IMR-90 (cell line): ENCODE measurements around the gene GPC6. TPM values are rescaled to one million over a fixed set of nuclear protein-coding genes. Genes with fewer than 3 reads are reported as not detected.

Experiments
- ATAC-seq: fragments of 200-7000 bp; cut with Tn5 transposase; 2 replicates; pipeline ENCODE4 v1.9.1; 2020; ENCODE audit warnings: low read depth, mild to moderate bottlenecking, moderate library complexity
- BruUV-seq: library from RNA; stranded (reverse); fragments of 400-500 nt; replicated peaks from 2 replicates; lab custom pipeline; 2021; lab: Mats Ljungman, UMichigan
- CTCF ChIA-PET: fragments of 300-600 bp; formaldehyde crosslinking; extraction: SDS; loops from one replicate; lab custom pipeline; 2021; ENCODE audit warnings: antibody characterized with exemption; lab: Yijun Ruan, JAX
- POLR2A ChIA-PET: fragments of 300-600 bp; sonication (Branson Sonifier 250); formaldehyde crosslinking; loops from one replicate; lab custom pipeline; 2022; ENCODE audit warnings: antibody characterized with exemption; ENCODE audit not compliant: unreplicated experiment; lab: Charles Lee
- DNase-seq: peaks from one replicate; pipeline ENCODE4 v3.0.0; 2013
- H2AFZ ChIP-seq: replicated peaks from 2 replicates; pipeline ENCODE3; 2013; ENCODE audit warnings: low read length, mild to moderate bottlenecking; ENCODE audit not compliant: poor library complexity
- H2AK5ac ChIP-seq: 2 replicates; pipeline ENCODE4 v1.6.1; 2013; ENCODE audit warnings: low read depth, low read length, inconsistent platforms
- H2AK9ac ChIP-seq: replicated peaks from 2 replicates; pipeline ENCODE3; 2013; ENCODE audit warnings: mild to moderate bottlenecking, low read depth, low read length, moderate library complexity; ENCODE audit not compliant: poor library complexity
- H2BK120ac ChIP-seq: 2 replicates; pipeline ENCODE4 v1.6.1; 2013; ENCODE audit warnings: low read depth, low read length, inconsistent platforms
- H2BK15ac ChIP-seq: 3 replicates; pipeline ENCODE4 v1.6.1; 2013; ENCODE audit warnings: low read depth, low read length, inconsistent platforms
- H2BK20ac ChIP-seq: 2 replicates; pipeline ENCODE4 v1.6.1; 2013; ENCODE audit warnings: low read depth, mild to moderate bottlenecking, inconsistent platforms, low read length, moderate library complexity
- H2BK5ac ChIP-seq: 2 replicates; pipeline ENCODE4 v1.6.1; 2013; ENCODE audit warnings: mild to moderate bottlenecking, low read depth, low read length, inconsistent platforms; ENCODE audit not compliant: poor library complexity, severe bottlenecking
- H3K14ac ChIP-seq: replicated peaks from 2 replicates; pipeline ENCODE4 v1.6.1; 2013; ENCODE audit warnings: low read depth, low read length, inconsistent platforms
- H3K18ac ChIP-seq: 2 replicates; pipeline ENCODE4 v1.6.1; 2013; ENCODE audit warnings: low read depth, low read length, control low read depth
- H3K23ac ChIP-seq: 2 replicates; pipeline ENCODE4 v1.6.1; 2013; ENCODE audit warnings: low read depth, low read length, inconsistent platforms
- H3K27ac ChIP-seq: 2 replicates; pipeline ENCODE4 v1.5.1; 2013; ENCODE audit warnings: mild to moderate bottlenecking, control low read depth, low read length; ENCODE audit not compliant: insufficient read depth
- H3K27me3 ChIP-seq: 2 replicates; pipeline ENCODE4 v1.6.1; 2013; ENCODE audit warnings: low read length; ENCODE audit not compliant: control insufficient read depth, insufficient read depth
- H3K36me3 ChIP-seq: 2 replicates; pipeline ENCODE4 v1.6.1; 2013; ENCODE audit warnings: low read length, mixed read lengths; ENCODE audit not compliant: control insufficient read depth, insufficient read depth
- H3K4ac ChIP-seq: 2 replicates; pipeline ENCODE4 v1.6.1; 2013; ENCODE audit warnings: low read depth, low read length, inconsistent platforms
- H3K4me1 ChIP-seq: 2 replicates; pipeline ENCODE4 v1.6.1; 2013; ENCODE audit warnings: low read length, mixed read lengths; ENCODE audit not compliant: control insufficient read depth, insufficient read depth
- H3K4me2 ChIP-seq: 2 replicates; pipeline ENCODE4 v1.6.1; 2013; ENCODE audit warnings: low read depth, mild to moderate bottlenecking, control low read depth, low read length, moderate library complexity
- H3K4me3 ChIP-seq: 2 replicates; pipeline ENCODE4 v1.5.1; 2013; ENCODE audit warnings: low read depth, mild to moderate bottlenecking, control low read depth, low read length, moderate library complexity; ENCODE audit not compliant: insufficient read depth
- H3K56ac ChIP-seq: 2 replicates; pipeline ENCODE4 v1.6.1; 2013; ENCODE audit warnings: low read length, inconsistent platforms; ENCODE audit not compliant: insufficient read depth; ENCODE audit errors: extremely low read depth
- H3K79me1 ChIP-seq, 2 experiments: 2 replicates each; pipeline ENCODE4 v1.6.1; 2013; ENCODE audit warnings: low read length in 2 of 2, inconsistent platforms in 1 of 2, low read depth in 1 of 2
- H3K9ac ChIP-seq: 2 replicates; pipeline ENCODE4 v1.6.1; 2013; ENCODE audit warnings: low read depth, low read length, control low read depth
- H3K9me1 ChIP-seq: 2 replicates; pipeline ENCODE4 v1.6.1; 2013; ENCODE audit warnings: low read length, inconsistent platforms; ENCODE audit not compliant: insufficient read depth
- H3K9me3 ChIP-seq: 2 replicates; pipeline ENCODE4 v1.6.1; 2013; ENCODE audit warnings: low read length; ENCODE audit not compliant: control insufficient read depth, insufficient read depth
- H4K20me1 ChIP-seq: 2 replicates; pipeline ENCODE4 v1.6.1; 2013; ENCODE audit warnings: low read length, inconsistent platforms; ENCODE audit not compliant: insufficient read depth
- H4K5ac ChIP-seq: 2 replicates; pipeline ENCODE4 v1.6.1; 2013; ENCODE audit warnings: mild to moderate bottlenecking, low read depth, low read length, control low read depth
- H4K8ac ChIP-seq, 2 experiments: 2 replicates each; pipeline ENCODE4 v1.6.1; 2013; ENCODE audit warnings: low read depth in 2 of 2, low read length in 2 of 2, control low read depth in 1 of 2, inconsistent platforms in 1 of 2
- H4K91ac ChIP-seq: 2 replicates; pipeline ENCODE4 v1.6.1; 2013; ENCODE audit warnings: low read depth, low read length, inconsistent platforms; ENCODE audit not compliant: insufficient read depth
- BHLHE40 ChIP-seq: fragments of 150-350 bp; IDR thresholded peaks from 2 replicates; pipeline ENCODE4 v1.6.1; 2016; ENCODE audit warnings: mild to moderate bottlenecking, low read depth, low read length
- CEBPB ChIP-seq: IDR thresholded peaks from 2 replicates; pipeline ENCODE4 v1.6.1; 2012; ENCODE audit warnings: low read depth, low read length, improper control_type of control experiment
- CHD1 ChIP-seq: IDR thresholded peaks from 2 replicates; pipeline ENCODE4 v1.6.1; 2012; ENCODE audit warnings: low read depth, low read length, improper control_type of control experiment
- CTCF ChIP-seq: conservative IDR thresholded peaks from 2 replicates; pipeline ENCODE4 v1.5.1; 2012; ENCODE audit warnings: mild to moderate bottlenecking, low read depth, low read length, improper control_type of control experiment
- ELK1 ChIP-seq: fragments of 150-350 bp; IDR thresholded peaks from 2 replicates; pipeline ENCODE4 v1.6.1; 2016; ENCODE audit warnings: low read depth, mild to moderate bottlenecking, low read length, moderate library complexity, borderline replicate concordance
- FOS ChIP-seq: fragments of 150-350 bp; IDR thresholded peaks from 2 replicates; pipeline ENCODE4 v1.6.1; 2016; ENCODE audit warnings: low read depth, low read length
- MAFK ChIP-seq: IDR thresholded peaks from 2 replicates; pipeline ENCODE4 v1.6.1; 2012; ENCODE audit warnings: low read depth, low read length, improper control_type of control experiment
- MXI1 ChIP-seq: IDR thresholded peaks from 2 replicates; pipeline ENCODE4 v1.6.1; 2012; ENCODE audit warnings: low read depth, mild to moderate bottlenecking, low read length, moderate library complexity, borderline replicate concordance
- NFE2L2 ChIP-seq: fragments of 150-350 bp; IDR thresholded peaks from 2 replicates; pipeline ENCODE4 v1.6.1; 2016; ENCODE audit warnings: low read depth, mild to moderate bottlenecking, low read length
- POLR2A ChIP-seq: IDR thresholded peaks from 2 replicates; pipeline ENCODE4 v1.6.1; 2012; ENCODE audit warnings: mild to moderate bottlenecking, low read depth, low read length
- RAD21 ChIP-seq: IDR thresholded peaks from 2 replicates; pipeline ENCODE4 v1.6.1; 2012; ENCODE audit warnings: low read length, improper control_type of control experiment
- RCOR1 ChIP-seq: IDR thresholded peaks from 2 replicates; pipeline ENCODE4 v1.6.1; 2012; ENCODE audit warnings: mild to moderate bottlenecking, low read length, improper control_type of control experiment; ENCODE audit not compliant: insufficient replicate concordance
- SMC3 ChIP-seq: fragments of 150-350 bp; IDR thresholded peaks from 2 replicates; pipeline ENCODE4 v1.6.1; 2016; ENCODE audit warnings: low read depth, mild to moderate bottlenecking, antibody characterized with exemption, low read length, moderate library complexity
- WGBS, 2 experiments: methylation state at CpG; one replicate each; pipeline versions ENCODE4 v1.1.5 to v1.1.7; 2013; ENCODE audit warnings: missing lambda C conversion rate in 2 of 2; ENCODE audit not compliant: insufficient read length in 1 of 2; ENCODE audit errors: extremely low coverage in 2 of 2; 5-methylcytosine and 5-hydroxymethylcytosine counted together
- dilution Hi-C: fragments of 300-500 bp; cut with HindIII; formaldehyde crosslinking; loops from one replicate; pipeline ENCODE4 v1.14.3; 2018; ENCODE audit warnings: low sequenced_read_pairs; ENCODE audit not compliant: unreplicated experiment
- in situ Hi-C: fragments of 300-500 bp; cut with MboI; formaldehyde crosslinking; loops from 3 replicates; pipeline ENCODE4 v1.14.3; 2019; ENCODE audit warnings: low sequenced_read_pairs, inconsistent platforms, mixed read lengths
- intact Hi-C: fragments of 100-400 bp; cut with micrococcal nuclease; formaldehyde crosslinking; loops from 2 replicates; pipeline ENCODE4 v1.10.0; 2022
- polyA plus RNA-seq, 3 experiments: library from polyadenylated mRNA; depleted of rRNA; stranded (reverse); fragments of >200 nt; gene quantifications; 2 replicates each; pipeline ENCODE4 v1.2.3, GENCODE V29; 2012; ENCODE audit warnings: low replicate concordance in 1 of 3
- total RNA-seq: library from RNA; depleted of rRNA; stranded (reverse); fragments of >200 nt; gene quantifications from 2 replicates; pipeline ENCODE4 v1.2.3, GENCODE V29; 2012

The GPC6 gene
- total and polyA plus RNA-seq, 2 of the 4 experiments (the other 2 are of a cell fraction): 14.9 to 39.4 TPM

- no peak overlapping the region for H3K9ac ChIP-seq
- peak overlapping the region; percentile 65 for H2AK5ac ChIP-seq
- peak overlapping the region; percentile 69; the same call in 2 of the 3 replicates for H2BK15ac ChIP-seq
- H3K4ac ChIP-seq: peak overlapping the region; percentile 74
- no peaks in the 10 kb centered on the region for H4K20me1 ChIP-seq
- H2AK9ac ChIP-seq: no peak overlapping the region
- no CpG with 5 or more reads among the region's 2 CpGs for WGBS, 2 experiments
- H3K4me1 ChIP-seq: peaks cover 12% of the 10 kb centered on the region
- TF ChIP-seq CHD1 (no peak), RAD21 (no peak), SMC3 (no peak), MAFK (no peak), CTCF (no peak), ELK1 (no peak), NFE2L2 (no peak), CEBPB (no peak), FOS (no peak), BHLHE40 (no peak), POLR2A (no peak), MXI1 (no peak), RCOR1 (no peak)
- peak; percentile 36 for DNase-seq
- H3K56ac ChIP-seq: no peak overlapping the region
- no TSS peak for BruUV-seq
- H3K27me3 ChIP-seq: no peaks in the 10 kb centered on the region
- no peak overlapping the region for H3K4me3 ChIP-seq
- dilution Hi-C loops: no loop called here
- peak overlapping the region; percentile 92 for H3K14ac ChIP-seq
- intact Hi-C loops: no loop called here
- peak overlapping the region; percentile 27 for H4K91ac ChIP-seq
- no peak overlapping the region for H3K27ac ChIP-seq
- no peak overlapping the region for H2AFZ ChIP-seq
- H3K36me3 ChIP-seq: no peaks in the 10 kb centered on the region
- H2BK120ac ChIP-seq: peak overlapping the region; percentile 91
- ChIA-PET CTCF (interaction anchor here (1.0 kb wide), 1 partner anchor 9 kb away, joined by 3 read pairs; no protein-coding TSS in a partner anchor), POLR2A (no interaction called here)
- peak overlapping the region; percentile 55 to 80; a peak in 2 of 4 replicates for H4K8ac ChIP-seq
- peak overlapping the region; percentile 14; the same call in 1 of the 2 replicates for H3K23ac ChIP-seq
- H3K18ac ChIP-seq: peak overlapping the region; percentile 74
- H2BK20ac ChIP-seq: peak overlapping the region; percentile 95
- no peaks in the 10 kb centered on the region for H3K79me1 ChIP-seq
- H3K9me1 ChIP-seq: peaks cover 14% of the 10 kb centered on the region
- ATAC-seq: no peak
- H3K9me3 ChIP-seq: no peaks in the 10 kb centered on the region
- in situ Hi-C loops: no loop called here
- peak overlapping the region; percentile 30; the same call in 1 of the 2 replicates for H4K5ac ChIP-seq
- no peak overlapping the region for H2BK5ac ChIP-seq
- H3K4me2 ChIP-seq: no peak overlapping the region; the same call in 1 of the 2 replicates
Observed at GRCh38 chr13:94311893-94312292, 1085.3 kb downstream of the GPC6 start.
